LNCaP clone FGC (cell line): ENCODE results near the gene CLPSL2.
A peak's percentile ranks its signal among the peaks of the same experiment; 100 is the strongest.

Source experiments
- DNase-seq: peaks from one replicate; pipeline ENCODE4 v3.0.0-alpha.2; 2011; ENCODE audit warnings: low read depth
- H3K4me3 ChIP-seq: 2 replicates; pipeline ENCODE4 v1.5.1; 2011; ENCODE audit warnings: mild to moderate bottlenecking, low read depth, low read length, control low read depth
- CTCF ChIP-seq: IDR thresholded peaks from 2 replicates; pipeline ENCODE4 v1.5.1; 2012; ENCODE audit warnings: mild to moderate bottlenecking; ENCODE audit not compliant: control insufficient read depth, insufficient read depth; ENCODE audit errors: extremely low read depth

The CLPSL2 gene

DNA sequence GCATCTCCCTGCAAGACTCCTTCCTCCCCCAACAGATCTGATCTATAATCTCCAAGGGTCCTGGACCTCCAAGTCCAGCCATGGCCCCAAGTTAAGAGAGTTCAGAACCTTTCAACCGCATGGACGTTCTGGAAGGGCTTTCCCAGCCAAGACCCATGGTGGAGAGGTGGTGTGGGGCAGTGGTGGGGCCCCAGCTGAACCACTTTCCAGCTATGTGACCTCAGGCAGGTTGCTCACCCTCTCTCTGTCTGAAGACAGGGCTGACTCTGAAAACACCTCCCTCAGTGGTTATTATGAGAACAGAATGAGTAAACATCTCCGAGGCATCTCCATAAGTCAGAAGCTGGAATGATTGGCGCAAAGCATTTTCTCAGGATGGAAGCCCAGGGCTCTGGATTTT is 19.8 kb downstream of the CLPSL2 start:
- no peak for TF ChIP-seq CTCF
- no peak for DNase-seq
- no peak overlapping the region for H3K4me3 ChIP-seq

DNA sequence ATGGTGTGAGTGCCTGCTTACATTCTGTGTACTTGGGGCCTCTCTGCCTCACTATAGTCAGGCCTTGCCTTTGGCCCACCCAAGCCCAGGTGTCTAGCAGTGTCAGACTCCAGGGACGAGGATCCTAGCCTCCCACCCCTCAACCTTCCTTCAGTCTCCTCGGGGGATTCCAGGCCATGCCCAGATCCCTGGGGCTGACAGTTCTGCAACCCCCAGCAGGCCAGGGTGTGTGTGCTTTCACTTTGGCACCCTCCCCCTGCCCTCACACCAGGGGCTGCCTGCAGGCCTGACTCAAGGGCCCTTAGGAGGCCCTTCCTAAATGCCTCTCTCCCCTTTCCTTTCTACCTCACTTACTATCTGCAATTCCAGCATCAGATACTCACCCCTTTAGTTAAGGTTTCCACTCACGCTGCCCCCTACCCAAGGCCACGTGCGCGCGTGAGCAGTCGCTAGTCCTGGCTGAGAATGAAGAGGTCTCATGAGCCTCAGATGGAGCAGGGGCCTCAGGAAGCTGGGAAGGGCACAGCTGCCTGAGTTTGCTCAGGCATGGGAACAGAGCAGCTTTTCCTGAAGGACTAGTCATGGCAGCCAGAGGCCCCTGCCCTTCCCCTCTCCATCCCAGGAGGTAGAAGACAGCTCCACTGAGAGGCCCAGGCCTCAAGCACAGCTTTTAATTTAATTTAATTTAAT is 21.6 kb downstream of the CLPSL2 start:
- no peak overlapping the region for H3K4me3 ChIP-seq
- no peak for TF ChIP-seq CTCF
- no peak for DNase-seq

- no peak for DNase-seq
- no peak for TF ChIP-seq CTCF
- no peak overlapping the region for H3K4me3 ChIP-seq
Observed at GRCh38 chr6:35798706-35799105, 22.3 kb downstream of the CLPSL2 start.

DNA sequence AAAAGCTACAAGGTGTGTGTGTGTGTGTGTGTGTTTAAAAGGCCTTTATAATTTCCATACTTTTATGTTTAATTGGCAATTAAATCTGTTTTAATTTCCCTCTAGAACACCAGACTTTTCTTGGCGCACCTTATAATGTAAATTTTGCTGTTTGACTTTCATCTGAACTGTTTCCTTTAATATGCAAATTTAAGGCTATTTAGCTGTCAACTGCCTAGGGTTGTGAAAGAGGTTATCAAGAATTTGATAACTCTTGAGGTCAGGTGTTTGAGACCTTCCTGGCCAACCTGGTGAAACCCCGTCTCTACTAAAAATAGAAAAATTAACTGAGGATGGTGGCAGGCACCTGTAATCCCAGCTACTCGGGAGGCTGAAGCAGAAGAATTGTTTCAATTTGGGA is 24.8 kb downstream of the CLPSL2 start:
- TF ChIP-seq CTCF, result no peak
- no peak for DNase-seq
- no peak overlapping the region for H3K4me3 ChIP-seq

DNA sequence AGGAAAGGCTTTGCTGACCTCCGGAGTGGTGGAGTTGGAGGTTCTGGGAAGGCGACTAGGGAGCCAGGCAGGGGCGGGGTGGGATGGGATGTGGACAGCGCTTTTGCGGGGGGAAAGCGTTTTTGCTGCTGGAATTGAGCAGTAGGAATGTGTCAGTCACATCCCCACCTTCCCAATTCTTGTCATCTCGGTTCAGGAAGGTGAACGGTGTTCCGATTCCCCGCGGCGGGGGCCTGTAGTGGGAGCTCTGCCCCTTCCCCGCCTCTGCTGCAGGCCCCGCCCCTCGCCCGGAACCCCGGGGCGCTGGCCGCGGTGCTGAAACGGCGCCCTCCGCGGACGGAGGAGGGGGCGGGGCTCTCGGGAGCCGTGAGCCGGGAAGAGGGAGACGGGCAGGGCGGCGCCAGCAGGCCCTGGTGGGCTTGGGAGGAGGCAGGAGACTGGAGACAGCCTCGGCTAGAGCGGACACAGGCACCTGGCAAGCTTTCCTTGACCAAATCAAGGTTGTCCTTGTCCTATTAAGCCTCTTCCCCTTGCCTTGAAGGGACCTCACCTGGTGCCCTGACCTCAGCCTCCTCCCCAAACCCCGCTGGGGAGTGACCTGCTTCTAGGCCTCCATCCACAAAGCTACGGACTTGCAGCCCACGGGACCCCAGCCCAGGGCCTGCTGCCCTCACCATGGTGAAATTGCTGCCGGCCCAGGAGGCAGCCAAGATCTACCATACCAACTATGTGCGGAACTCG is 28.8 kb downstream of the CLPSL2 start, which contains the start of gene LHFPL5:
LHFPL5 (plus strand) TSS at position 357 of the 741 bp plus-strand sequence; CDS start at position 676, 319 bp downstream.
- DNase-seq, result no peak
- H3K4me3 ChIP-seq, result peak within 1 kb of the TSS; percentile 34
- TF ChIP-seq CTCF, result no peak

DNA sequence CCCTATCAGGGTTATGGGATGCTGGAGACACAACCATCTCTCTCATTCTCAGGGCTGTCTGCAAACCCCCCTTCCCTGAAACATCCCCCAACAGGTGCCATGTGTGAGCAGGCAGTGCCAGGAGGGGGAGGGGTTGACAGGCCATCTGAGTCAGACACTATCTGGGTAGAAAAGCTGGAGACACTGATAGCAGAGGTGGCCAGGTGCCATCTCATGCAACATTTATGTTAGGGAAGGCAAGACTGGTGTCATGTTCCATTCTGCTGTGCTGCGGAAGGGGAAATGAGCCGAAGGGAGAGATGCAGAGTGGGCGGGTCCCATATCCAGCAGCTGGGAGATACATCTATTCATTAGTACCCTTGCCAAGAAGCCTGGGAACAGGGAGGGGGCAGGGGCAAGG is 32.3 kb downstream of the CLPSL2 start:
- TF ChIP-seq CTCF, result no peak
- no peak overlapping the region for H3K4me3 ChIP-seq
- DNase-seq, result no peak
